NCI-H2196 (cell line): Measurements from ENCODE around the gene HLA-A.
A peak's percentile ranks its signal among the peaks of the same experiment; 100 is the strongest.
"Not testable (repeated sequence)": the region's sequence is repeated elsewhere in the genome, so short reads cannot be mapped to it uniquely, and the experiment has no call there.

Experiments used
- DNase-seq: peaks from one replicate; lab custom pipeline; 2025; ENCODE audit not compliant: unreplicated experiment; lab: John Stamatoyannopoulos, UW

HLA-A gene

GRCh38 chr6:29942275-29943052 is at the start of gene HLA-A:
Gene HLA-A, plus strand, starts transcription at chr6:29942532. Its CDS starts 22 bp downstream, at chr6:29942554.
- DNase-seq = peak; percentile 90

- DNase-seq = no peak
Measured at GRCh38 chr6:29892696-29893095, 49.6 kb upstream of the HLA-A start.

GRCh38 chr6:29899281-29899680 is 43.1 kb upstream of the HLA-A start:
- no peak for DNase-seq

GRCh38 chr6:29905286-29905685 is 37.0 kb upstream of the HLA-A start:
- no peak for DNase-seq

GRCh38 chr6:29907637-29908340 is 34.5 kb upstream of the HLA-A start:
- DNase-seq = no peak

GRCh38 chr6:29908341-29908662 is 34.0 kb upstream of the HLA-A start:
- DNase-seq = no peak

- DNase-seq = no peak
Measured at GRCh38 chr6:29908710-29909109, 33.6 kb upstream of the HLA-A start.

- peak; percentile 12 for DNase-seq
Measured at GRCh38 chr6:29909985-29910384, 32.3 kb upstream of the HLA-A start.

- no peak for DNase-seq
Measured at GRCh38 chr6:29912840-29913239, 29.5 kb upstream of the HLA-A start.

GRCh38 chr6:29916741-29917140 is 25.6 kb upstream of the HLA-A start:
- DNase-seq = peak; percentile 44

- no peak for DNase-seq
Measured at GRCh38 chr6:29917857-29918256, 24.5 kb upstream of the HLA-A start.

GRCh38 chr6:29919506-29920445 is 22.6 kb upstream of the HLA-A start:
- DNase-seq = no peak

GRCh38 chr6:29924287-29924686 is 18.0 kb upstream of the HLA-A start:
- DNase-seq = no peak

- DNase-seq = no peak
Measured at GRCh38 chr6:29924731-29925130, 17.6 kb upstream of the HLA-A start.

- DNase-seq = no peak
Measured at GRCh38 chr6:29925321-29925720, 17.0 kb upstream of the HLA-A start.

- no peak for DNase-seq
Measured at GRCh38 chr6:29925727-29926412, 16.5 kb upstream of the HLA-A start.

- DNase-seq = peak; percentile 35
Measured at GRCh38 chr6:29926413-29927274, 15.7 kb upstream of the HLA-A start.

GRCh38 chr6:29927275-29927569 is 15.1 kb upstream of the HLA-A start:
- no peak for DNase-seq

GRCh38 chr6:29927841-29928388 is 14.4 kb upstream of the HLA-A start:
- DNase-seq = no peak

GRCh38 chr6:29930047-29930446 is 12.3 kb upstream of the HLA-A start:
- DNase-seq = not testable (repeated sequence)
